ENCODE measurements around the gene GP2. TPM values are rescaled to one million over a fixed set of nuclear protein-coding genes. Genes with fewer than 3 reads are reported as not detected.

Gene GP2
- total RNA-seq, 4 donors from 2014 or later: 9.1 to 23.9 (median 12.0) TPM

GRCh38 chr16:20306401-20306800, 20.9 kb downstream of the GP2 start:
- TF ChIP-seq, protein P1, sequence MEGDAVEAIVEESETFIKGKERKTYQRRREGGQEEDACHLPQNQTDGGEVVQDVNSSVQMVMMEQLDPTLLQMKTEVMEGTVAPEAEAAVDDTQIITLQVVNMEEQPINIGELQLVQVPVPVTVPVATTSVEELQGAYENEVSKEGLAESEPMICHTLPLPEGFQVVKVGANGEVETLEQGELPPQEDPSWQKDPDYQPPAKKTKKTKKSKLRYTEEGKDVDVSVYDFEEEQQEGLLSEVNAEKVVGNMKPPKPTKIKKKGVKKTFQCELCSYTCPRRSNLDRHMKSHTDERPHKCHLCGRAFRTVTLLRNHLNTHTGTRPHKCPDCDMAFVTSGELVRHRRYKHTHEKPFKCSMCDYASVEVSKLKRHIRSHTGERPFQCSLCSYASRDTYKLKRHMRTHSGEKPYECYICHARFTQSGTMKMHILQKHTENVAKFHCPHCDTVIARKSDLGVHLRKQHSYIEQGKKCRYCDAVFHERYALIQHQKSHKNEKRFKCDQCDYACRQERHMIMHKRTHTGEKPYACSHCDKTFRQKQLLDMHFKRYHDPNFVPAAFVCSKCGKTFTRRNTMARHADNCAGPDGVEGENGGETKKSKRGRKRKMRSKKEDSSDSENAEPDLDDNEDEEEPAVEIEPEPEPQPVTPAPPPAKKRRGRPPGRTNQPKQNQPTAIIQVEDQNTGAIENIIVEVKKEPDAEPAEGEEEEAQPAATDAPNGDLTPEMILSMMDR (IDR thresholded peaks at IDR 0.05): no peak
- no peak for TF ChIP-seq POLR2A (IDR thresholded peaks at IDR 0.05)
- Histone ChIP-seq H3K36me3 (no peaks in the 10 kb centered on the region), H3K27ac (no peak overlapping the region), H3K9me3 (no peaks in the 10 kb centered on the region), H3K4me3 (no peak overlapping the region), H3K27me3 (no peaks in the 10 kb centered on the region), H3K4me1 (no peaks in the 10 kb centered on the region)
- no peak for DNase-seq

DNA sequence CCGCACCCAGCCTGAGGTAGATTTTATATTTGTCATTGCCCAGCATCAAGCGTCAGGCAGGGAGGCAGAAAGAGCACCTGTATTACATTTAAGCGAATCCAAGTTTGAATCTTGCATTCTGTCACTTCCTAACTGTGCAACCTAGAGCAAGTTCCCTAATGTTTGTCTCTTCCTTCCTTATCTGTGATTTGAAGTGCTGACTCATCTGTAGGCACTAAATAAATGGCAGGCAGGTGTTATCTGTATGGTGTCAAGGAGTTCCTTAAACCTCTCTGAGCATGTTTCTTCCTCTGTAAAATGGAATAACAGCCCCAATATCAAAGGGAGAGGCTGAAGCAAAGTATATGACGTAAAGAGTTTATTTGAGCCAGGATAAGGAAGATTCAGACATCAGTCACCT, 24.3 kb downstream of the GP2 start:
- DNase-seq: no peak
- H3K4me1 ChIP-seq: no peaks in the 10 kb centered on the region
- H3K27me3 ChIP-seq: no peaks in the 10 kb centered on the region
- no peak for TF ChIP-seq POLR2A (IDR thresholded peaks at IDR 0.05)
- TF ChIP-seq, protein P1 (IDR thresholded peaks at IDR 0.05): no peak
- no peaks in the 10 kb centered on the region for H3K36me3 ChIP-seq
- no peak overlapping the region for H3K27ac ChIP-seq
- no peaks in the 10 kb centered on the region for H3K9me3 ChIP-seq
- no peak overlapping the region for H3K4me3 ChIP-seq

GRCh38 chr16:20302389-20302788, 24.9 kb downstream of the GP2 start:
- DNase-seq: no peak
- no peaks in the 10 kb centered on the region for H3K36me3 ChIP-seq
- no peaks in the 10 kb centered on the region for H3K9me3 ChIP-seq
- TF ChIP-seq POLR2A (IDR thresholded peaks at IDR 0.05): no peak
- TF ChIP-seq, protein P1 (IDR thresholded peaks at IDR 0.05): no peak
- no peaks in the 10 kb centered on the region for H3K4me1 ChIP-seq
- no peak overlapping the region for H3K4me3 ChIP-seq
- no peak overlapping the region for H3K27ac ChIP-seq
- H3K27me3 ChIP-seq: no peaks in the 10 kb centered on the region

DNA sequence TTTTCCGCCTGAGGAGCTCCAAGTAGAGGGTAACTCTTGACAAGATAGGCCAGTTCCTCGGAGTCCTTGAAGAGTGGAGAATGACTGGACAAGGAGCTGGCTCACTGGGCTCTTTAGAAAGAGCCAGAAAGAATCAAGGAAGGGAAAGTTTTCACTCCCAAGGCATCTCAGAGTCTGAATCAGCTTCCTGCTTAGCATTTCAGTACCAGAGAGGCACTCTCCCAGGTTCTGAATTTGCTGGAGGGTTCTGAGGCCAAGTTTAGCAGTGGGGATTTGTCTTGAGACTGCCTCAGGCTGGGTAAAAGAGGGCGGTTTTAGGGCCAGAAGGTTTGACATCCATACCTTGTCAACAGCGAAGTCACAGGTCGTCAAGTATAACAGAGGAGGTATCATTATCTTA, 25.5 kb downstream of the GP2 start:
- TF ChIP-seq, protein P1 (IDR thresholded peaks at IDR 0.05): no peak
- no peak for TF ChIP-seq POLR2A (IDR thresholded peaks at IDR 0.05)
- H3K27me3 ChIP-seq: no peaks in the 10 kb centered on the region
- no peak overlapping the region for H3K4me3 ChIP-seq
- DNase-seq: no peak
- H3K9me3 ChIP-seq: no peaks in the 10 kb centered on the region
- H3K36me3 ChIP-seq: no peaks in the 10 kb centered on the region
- no peak overlapping the region for H3K27ac ChIP-seq
- H3K4me1 ChIP-seq: no peaks in the 10 kb centered on the region

GRCh38 chr16:20300312-20301097, 26.8 kb downstream of the GP2 start:
- Histone ChIP-seq H3K27me3 (no peaks in the 10 kb centered on the region), H3K4me1 (no peaks in the 10 kb centered on the region), H3K9me3 (no peaks in the 10 kb centered on the region), H3K36me3 (no peaks in the 10 kb centered on the region), H3K27ac (no peak overlapping the region), H3K4me3 (no peak overlapping the region)
- TF ChIP-seq, protein P1 (IDR thresholded peaks at IDR 0.05): peak in 4 of 6 experiments; percentile 48 to 72 (median 66)
- TF ChIP-seq POLR2A (IDR thresholded peaks at IDR 0.05): no peak
- DNase-seq: peak in 2 of 3 donors; percentile 58 to 69
